ENCODE measurements around the gene SLC37A1.

Gene SLC37A1

DNA sequence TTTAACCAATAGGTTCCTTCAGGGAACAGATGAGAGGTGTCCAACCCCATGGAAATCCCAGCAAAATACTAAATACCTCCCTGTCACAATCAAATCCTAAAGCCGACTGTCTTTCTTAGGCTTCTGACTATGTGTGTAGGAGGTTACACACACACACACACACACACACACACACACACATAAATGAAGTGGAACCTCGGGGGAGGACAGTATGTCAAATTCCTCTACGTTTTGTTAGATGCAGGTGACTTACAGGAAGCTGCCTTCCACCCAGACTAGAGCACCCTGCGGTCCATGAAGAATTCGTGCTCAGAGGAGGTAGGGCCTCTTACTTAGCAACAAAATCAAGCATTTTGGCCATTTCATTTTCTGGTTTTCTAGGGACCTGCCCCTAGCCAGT is 34.1 kb upstream of the SLC37A1 start:
- DNase-seq (ENCODE audit: low spot score) = no peak

DNA sequence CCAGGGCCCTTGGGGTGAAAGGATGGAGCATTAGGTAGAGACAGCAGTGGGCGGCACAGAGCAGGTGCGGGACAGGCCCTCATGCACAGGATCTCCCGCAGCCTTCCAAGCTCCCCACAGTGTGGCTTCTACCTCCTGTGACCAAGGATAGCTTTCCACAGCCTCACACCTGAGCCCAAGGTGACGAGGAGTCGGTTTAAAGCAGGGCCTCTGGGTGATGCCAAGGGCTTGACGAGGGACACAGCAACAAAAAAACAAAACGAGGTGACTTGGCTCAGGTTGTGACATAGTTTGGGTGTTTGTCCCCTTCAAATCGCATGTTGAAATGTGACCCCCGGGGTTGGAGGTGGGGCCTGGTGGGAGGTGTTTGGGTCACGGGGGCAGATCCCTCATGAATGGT is 32.9 kb upstream of the SLC37A1 start:
- no peak for DNase-seq (ENCODE audit: low spot score)

DNA sequence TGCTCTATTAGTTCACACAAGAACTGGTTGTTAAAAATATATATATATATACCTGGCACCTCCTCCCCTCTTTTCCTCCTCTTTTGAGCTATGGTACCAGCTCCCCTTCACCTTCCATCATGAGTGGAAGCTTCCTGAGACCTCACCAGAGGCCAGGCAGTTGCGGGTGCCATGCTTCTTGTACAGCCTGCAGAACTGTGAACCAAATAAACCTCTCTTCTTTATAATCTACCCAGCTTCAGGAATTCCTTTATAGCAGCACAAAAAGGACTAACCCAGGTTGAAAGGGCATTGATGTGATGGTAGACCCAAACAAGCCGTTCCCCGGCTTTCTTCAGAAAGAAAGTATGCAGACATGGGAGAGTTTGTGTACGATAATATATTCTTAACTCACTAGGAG is 32.5 kb upstream of the SLC37A1 start:
- DNase-seq (ENCODE audit: low spot score) = no peak

DNA sequence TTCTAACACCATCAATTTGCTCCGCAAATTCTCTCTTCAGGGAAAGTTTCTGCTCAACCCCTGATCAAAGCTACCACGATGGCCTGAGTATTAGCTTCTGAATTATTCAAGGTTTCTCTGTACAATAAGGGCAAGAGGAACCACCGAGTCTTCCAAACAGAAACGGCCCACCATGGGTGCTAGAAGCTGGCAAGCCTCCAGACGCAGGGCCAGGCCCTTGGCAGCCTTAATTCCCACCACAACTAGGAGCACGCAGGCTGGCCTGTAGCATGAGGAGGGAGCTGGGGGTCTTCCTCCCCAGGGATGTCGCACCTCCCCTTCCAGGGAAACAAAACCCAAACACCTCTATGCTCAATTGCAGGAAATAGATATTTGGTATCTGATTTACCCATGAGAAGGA is 28.7 kb upstream of the SLC37A1 start:
- no peak for DNase-seq (ENCODE audit: low spot score)

DNA sequence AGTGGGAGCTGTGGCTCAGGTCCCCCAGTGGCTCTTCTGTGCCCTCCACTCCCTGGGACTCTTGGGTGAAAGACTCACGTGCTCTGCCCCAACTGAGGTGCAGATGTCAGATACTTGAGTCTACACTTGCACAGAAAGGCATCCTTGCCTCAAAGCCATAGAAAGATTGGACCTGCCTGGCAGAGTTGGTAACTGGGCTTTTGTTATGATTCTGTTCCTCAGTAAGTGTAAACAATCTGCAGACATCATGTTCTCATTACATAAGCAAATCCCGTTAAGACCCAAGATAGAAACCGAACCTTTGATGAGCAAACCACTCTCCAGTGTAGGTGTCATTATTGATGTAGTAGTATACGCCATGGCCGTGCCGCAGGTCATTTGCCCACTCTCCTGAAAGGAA is 27.6 kb upstream of the SLC37A1 start:
- no peak for DNase-seq (ENCODE audit: low spot score)

DNA sequence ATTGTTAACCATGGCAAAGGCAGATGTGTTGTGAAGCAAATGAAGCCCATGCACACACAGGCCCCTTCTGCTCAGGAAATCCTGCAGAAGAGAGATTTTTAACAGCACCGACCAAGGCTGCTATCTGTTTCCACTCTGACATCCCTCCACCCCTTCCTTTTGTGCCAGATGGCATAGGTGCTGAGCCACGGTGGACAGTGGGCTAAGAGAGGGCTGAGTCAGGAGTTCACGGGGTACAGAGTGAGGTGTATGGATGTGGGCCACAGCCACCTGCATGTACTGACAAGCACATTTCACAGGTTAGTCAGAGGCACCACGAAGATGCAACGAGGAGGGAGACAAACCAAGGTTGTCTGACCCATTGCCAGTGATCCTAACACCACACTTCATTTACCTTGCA is 27.1 kb upstream of the SLC37A1 start:
- no peak for DNase-seq (ENCODE audit: low spot score)

DNA sequence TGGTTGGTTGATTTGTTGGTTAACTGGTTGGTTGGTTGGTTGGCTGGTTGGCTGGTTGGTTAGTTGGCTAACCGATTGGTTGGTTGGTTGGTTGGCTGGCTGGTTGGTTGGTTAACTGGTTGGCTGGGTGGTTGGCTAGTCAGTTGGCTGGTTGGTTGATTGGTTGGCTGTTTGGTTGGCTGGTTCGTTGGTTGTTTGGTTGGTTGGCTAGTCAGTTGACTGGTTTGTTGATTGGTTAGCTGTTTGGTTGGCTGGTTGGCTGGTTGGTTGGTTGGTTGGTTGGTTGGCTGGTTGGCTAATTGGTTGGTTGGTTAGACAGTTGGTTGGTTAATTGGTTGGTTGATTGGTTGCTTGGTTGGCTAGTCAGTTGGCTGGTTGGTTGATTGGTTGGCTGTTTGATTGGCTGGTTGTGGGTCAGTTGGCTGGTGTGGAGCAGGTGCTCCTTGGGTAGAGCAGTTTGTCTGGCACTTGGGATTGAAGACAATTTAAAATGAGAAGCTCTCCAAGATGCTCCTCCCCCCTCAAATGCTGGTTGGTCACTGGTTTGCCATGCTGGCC is 24.6 kb upstream of the SLC37A1 start:
- no peak for DNase-seq (ENCODE audit: low spot score)

DNA sequence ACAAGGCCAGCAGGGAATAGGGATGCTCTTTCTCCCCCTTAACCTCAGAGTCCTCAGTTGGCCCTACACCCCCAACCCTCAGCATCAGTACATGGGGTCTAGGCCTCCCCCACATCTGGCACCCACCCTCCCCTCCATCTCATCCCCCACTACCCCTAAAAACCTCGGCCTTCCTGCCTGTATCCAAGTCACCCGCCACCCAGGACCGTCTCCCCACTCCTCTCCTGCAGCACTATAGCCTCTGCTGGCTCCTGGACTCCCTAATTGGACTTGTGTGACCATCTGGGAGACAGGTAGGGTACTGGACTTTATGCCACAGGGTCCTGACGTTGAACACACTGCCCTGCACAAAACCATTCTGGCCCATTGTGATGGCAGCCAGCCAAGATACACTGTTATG is 23.7 kb upstream of the SLC37A1 start:
- DNase-seq (ENCODE audit: low spot score) = no peak

DNA sequence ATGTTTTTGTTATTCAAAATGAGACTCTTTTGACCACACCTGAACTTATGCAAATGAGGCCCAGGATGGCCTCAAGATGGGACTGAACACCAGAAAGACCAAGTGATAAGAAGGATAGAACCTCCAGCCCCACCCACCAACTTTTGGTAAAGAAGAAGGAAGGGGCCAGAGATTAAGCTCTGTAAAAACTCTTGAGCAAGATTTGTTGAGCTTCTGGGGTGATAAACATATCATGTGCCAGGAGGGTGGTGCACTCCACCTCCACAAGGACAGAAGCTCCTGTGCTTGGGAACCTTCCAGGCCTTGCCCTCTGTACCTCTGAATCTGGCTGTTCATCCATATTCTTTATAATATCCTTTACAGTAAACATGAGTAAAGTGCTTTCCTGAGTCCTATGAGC is 22.9 kb upstream of the SLC37A1 start:
- DNase-seq (ENCODE audit: low spot score) = no peak

DNA sequence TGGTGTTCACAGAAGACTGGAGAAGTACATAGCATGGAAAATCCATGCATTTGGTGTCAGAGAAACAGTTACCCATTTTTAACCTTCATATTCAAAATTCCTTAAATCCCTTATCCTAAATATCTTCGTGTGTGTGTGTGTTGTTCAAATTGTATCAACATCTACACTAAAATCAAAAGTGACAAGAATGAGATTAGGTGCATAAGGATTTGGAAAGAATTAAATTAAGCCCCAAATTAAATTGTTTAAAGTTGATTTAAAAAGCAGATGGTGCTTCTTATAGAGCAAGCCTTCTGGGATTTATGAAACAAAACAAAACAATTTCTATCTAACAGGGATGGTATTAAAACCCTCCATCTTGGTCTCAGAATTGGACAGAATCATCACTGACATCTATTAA is 22.3 kb upstream of the SLC37A1 start:
- DNase-seq (ENCODE audit: low spot score) = no peak

DNA sequence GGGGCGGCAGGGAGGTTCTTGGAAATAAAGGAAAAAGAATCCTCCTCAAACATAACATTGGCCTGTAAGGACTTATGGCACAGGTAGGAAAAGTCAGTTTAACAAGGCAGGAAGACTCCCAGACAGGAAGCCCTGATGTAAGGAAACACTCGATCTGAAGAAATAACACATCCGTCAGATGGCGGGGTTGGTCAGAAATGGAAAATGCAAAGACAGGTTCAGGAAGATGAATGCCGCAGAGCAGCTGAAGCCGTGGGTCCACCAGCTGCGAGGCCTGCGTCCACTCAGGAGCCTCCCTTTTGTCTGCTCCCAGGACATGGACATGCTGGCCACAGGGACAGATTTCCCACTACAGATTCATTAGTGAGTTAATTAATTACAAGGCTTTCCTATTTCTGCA is 21.5 kb upstream of the SLC37A1 start:
- DNase-seq (ENCODE audit: low spot score) = no peak

DNA sequence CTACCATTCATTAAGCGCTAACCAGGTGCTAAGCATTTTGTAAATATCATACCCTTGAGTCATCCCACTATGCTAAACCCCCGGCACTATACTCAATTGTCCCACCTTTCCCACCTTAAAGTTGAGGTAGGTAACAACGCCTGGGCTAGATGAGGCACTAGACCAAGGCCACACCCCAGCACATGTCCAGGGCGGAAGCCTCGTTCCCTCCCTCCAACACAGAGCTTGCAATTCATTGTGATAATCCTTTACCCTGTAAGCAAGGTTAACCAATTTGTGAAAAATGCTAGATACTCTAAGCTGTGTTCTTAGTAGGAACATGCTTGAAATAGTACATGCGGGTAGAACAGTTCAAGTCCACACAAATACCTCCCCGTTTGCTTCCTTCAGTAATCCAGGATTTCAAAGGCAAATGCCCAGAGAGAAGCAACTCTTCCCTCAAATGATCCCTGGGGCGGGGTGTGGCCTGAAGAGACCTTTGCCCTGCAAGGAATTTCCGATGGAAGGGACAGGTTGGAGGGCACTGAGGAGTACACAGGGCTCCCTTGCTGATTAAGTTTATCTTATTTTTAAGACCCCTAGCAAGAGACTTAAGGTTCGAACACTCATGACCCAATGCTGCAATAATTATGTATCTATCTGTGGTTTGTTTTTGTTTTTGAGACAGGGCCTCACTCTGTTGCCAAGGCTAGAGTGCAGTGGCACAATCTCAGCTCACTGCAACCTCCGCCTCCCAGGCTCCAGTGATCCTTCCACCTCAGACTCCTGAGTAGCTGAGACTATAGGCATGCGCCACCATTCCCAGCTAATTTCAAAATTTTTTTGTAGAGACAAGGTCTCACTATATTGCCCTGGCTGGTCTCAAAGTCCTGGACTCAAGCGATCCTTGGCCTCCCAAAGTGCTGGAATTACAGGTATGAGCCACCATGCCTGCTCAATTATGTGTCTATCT is 20.3 kb upstream of the SLC37A1 start:
- DNase-seq (ENCODE audit: low spot score) = peak; percentile 64

DNA sequence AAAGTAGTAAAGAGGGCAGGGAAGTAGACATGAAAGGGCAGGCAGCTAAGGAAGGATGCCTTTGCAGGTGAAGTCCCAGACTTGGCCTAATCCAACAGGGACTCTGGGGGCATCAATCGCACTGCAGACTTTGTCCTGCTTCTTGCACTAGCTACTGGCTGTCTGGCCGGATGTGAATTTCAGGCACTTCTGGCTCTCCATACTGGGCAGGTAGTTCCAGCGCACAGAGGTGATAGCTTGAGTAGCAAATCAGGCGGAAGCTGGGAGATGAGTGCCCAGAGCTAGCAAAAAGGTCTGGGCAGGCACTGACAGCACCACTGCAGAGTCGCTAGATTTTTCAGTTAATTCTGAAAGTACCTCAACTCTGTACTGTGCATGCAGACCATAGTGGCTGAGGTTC is 18.6 kb upstream of the SLC37A1 start:
- no peak for DNase-seq (ENCODE audit: low spot score)

DNA sequence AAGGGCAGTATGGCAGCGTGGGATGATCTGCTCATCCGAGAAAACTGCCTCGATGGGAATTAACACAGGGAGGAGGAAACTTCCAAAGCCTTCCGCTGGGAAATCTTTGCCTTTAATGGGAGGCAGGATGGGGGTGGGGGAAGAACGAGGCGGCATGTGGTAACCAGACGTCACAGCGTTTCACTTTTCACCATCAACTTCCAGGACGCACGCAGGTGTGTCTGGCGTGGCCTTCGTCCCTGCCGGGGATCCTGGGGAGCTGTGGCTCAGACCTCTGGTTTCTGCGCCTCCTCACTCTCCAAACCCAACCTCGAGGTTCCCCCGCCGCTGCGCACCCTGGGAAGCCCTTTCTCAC is 17.9 kb upstream of the SLC37A1 start:
- DNase-seq (ENCODE audit: low spot score) = peak; percentile 55

DNA sequence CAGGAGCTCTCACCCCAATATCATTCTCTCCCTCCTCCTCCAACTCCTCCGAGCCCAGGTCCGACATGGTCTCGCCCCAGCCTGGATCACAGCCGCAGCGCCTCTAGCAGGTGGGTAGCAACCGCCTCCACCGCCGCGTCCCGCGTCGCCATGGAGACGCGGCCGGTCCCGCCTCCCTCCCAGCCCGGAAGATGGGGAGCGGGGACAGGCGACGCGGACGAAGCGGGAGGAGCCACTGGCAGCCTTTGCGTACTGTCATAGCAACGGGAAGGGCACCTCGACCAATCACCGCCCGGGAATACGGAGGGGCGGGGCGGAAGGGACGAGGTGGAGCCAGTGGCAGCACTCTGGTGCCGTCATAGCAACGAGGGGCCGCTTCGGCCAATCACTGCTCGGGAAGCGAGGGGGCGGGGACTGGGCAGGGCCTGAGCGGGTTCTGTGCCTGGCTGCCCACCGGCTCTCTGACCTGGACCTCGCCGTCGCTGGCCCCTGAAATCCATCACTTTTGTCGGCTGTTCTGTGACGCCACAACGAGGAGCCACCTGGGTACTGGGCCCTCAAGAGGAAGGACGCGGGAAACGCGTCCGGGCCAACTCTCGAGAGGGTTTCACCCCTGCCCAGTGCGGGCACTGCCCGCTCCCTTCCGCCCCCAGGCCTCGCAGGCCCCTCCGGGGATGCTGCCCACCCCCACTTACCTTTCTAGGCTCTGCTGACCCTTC is 17.4 kb upstream of the SLC37A1 start, which contains the start of gene RSPH1:
Gene RSPH1, minus strand, starts transcription at position 105 of the 719 bp plus-strand sequence. Its CDS starts 38 bp downstream, at position 67.
- DNase-seq (ENCODE audit: low spot score) = peak; percentile 99

DNA sequence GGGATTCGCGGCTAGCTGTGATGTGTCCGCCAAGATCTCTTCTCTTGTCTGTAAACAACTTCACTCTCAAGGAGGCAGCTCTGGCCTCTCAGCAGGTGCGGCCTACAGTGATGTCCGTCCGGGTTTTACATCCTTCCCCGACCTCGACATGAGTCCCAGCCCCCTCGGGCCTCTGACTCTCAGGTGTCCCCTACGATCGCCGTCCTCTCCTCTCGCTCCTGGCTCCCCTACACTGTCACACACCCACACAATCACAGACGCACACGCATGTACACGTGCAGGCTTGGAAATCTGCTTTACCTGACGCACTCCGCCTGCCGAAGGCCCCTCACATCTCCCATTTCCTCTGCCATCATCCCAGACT is 16.8 kb upstream of the SLC37A1 start:
- DNase-seq (ENCODE audit: low spot score) = no peak

DNA sequence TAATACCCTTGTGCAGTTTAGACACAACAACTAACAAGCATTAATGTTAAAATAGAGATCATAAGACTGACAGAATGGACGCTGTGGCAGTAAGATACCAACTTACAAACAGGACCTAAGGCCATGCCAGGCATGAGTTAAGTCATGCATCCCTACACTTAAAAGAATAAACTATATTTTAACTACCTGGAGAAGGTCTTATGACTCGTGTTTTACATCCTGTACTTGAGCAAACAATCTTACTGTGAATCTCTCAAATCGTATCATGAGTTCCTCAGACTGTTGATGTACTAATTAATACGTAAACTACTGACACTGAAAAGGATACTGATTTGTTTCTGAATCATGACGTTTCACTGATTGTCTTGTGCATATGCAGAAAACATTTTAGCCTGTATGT is 15.6 kb upstream of the SLC37A1 start:
- DNase-seq (ENCODE audit: low spot score) = no peak

DNA sequence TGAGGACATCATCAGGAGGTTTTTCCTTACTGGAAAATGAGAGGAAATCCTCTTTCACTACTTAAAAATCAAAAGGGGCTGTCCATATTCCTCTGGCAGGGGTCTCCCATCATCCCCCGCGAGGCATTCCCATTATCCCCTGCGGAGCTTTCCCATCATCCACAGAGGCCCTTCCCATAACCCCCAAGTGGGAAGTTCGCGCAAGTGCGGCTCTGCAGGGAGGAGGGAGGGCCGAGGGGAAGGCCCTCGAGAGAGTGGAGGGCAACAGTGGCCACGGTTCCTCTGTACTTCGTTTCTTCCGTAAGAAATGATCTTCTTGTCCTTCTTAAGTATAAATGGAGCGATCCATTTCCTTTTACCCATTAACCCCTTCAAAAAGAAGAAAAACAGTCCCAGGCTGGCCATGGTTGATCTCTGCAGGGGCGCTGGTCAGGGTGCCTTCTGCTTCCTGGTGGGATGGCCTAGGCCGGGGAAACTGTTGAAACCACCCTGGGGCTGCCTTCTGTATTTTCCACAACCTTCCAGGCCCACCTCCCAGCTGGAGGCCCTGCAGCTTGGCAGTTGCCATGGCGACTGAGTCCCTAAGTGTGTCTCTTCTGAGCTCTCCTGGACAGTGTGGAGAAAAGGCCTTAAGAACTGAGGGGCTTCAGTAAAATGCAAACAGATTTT is 14.1 kb upstream of the SLC37A1 start:
- no peak for DNase-seq (ENCODE audit: low spot score)

DNA sequence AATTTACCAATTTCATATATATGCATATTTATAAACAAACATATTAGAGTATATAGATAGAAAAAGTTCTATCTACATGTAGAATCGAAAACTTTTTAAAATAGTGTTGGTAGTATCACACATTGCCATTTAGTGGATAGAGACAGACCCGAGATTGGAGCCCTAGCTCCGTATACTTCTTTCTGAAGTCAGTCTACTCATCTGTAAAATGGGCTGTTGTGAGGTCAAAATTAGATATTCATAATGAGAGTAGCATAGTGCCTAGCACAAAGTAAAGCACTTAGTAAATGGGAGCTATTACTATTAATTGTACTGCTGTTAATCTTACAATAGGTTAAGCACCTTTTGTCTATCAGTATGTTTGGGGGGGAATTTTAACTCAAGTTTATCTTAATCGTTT is 13.4 kb upstream of the SLC37A1 start:
- DNase-seq (ENCODE audit: low spot score) = no peak

DNA sequence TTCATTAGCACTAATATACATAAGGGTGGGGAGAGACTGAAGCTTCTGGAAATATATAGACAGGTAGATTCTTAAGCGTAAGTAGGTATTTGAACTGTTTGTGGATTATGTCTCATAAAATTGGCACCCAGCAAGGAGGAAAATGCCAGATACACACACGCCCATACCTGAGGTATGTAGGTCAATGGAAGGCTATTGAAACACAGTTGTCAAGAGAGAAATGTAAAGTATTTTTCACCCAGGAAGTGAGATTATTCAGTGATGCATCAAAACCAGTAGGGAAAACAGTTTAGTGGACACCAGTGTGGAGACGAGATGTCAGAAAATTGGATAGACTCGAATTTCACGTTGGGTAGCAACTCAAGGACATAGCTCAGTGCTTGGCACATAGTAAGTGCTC is 12.9 kb upstream of the SLC37A1 start:
- peak; percentile 33 for DNase-seq (ENCODE audit: low spot score)

DNA sequence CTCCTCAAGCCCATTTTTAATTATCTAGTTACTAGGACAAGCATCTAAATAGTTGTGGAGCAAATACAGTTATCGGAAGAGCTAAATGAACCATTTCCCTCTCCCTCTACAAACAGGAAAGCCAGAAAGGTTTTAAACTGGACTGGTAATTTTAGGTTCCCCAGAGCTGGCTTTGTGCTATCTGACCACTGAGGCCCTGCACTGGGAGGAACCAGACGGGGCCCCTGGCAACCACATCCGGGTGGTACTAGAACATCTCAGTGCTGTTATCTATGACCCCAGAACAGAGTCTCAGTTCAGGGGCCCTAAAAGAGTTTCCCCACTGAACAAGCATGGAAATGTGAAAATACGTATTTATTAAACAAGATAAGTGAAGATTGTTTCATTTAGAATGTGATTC is 9.9 kb upstream of the SLC37A1 start:
- DNase-seq (ENCODE audit: low spot score) = no peak

DNA sequence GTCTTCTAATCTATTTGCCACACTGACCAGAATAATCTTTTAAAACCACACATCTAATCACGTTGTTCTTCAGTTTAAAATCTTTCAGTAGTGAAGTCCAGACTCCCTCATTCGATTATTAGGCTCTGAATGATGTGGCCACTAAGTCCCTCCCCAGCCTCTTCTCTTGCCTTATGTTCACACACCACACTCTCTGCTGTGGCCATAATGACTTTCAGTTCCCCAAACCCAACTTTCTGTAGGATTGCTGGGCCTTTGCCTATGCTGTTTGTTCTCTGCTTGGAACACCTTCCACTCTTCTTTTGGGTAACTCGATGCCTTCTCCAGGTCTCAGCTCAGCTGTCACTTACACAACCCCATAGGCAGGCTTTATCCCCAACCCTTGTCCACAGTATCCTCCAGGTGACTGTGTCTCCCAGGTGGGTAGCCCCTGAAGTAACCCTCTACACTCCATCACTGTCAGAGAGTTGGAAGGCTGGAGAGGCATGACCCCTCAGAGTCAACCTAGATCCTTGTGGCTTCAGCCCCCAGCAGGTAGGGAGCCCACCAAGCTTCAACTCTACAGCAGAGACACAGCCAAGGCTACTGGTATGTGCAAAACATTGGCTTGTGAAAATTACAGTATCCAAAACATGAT is 8.4 kb upstream of the SLC37A1 start:
- DNase-seq (ENCODE audit: low spot score) = no peak
